Chondrocyte (in vitro differentiated cells): ENCODE results near the gene GPT2. TPM values are rescaled to one million over a fixed set of nuclear protein-coding genes. Genes with fewer than 3 reads are reported as not detected.

Experiments
- DNase-seq: peaks from one replicate; pipeline ENCODE4 v3.0.0; 2021; ENCODE audit warnings: mixed read lengths, low spot score
- H3K27ac Mint-ChIP-seq: one replicate; pipeline ENCODE4 v1.8.0; 2021; ENCODE audit warnings: mild to moderate bottlenecking, moderate library complexity, mixed read lengths; ENCODE audit not compliant: unreplicated experiment
- H3K27me3 Mint-ChIP-seq: 2 replicates; pipeline ENCODE4 v1.8.0; 2021; ENCODE audit warnings: low read depth, mixed read lengths
- H3K36me3 Mint-ChIP-seq: 2 replicates; pipeline ENCODE4 v1.8.0; 2021; ENCODE audit warnings: low read depth, mixed read lengths
- H3K4me1 Mint-ChIP-seq: 2 replicates; pipeline ENCODE4 v1.8.0; 2021; ENCODE audit warnings: low read depth, mild to moderate bottlenecking, mixed read lengths
- H3K4me3 Mint-ChIP-seq: one replicate; pipeline ENCODE4 v1.8.0; 2021; ENCODE audit warnings: mild to moderate bottlenecking, moderate library complexity, mixed read lengths; ENCODE audit not compliant: unreplicated experiment
- H3K9me3 Mint-ChIP-seq: 2 replicates; pipeline ENCODE4 v1.8.0; 2021; ENCODE audit warnings: low read depth, mixed read lengths
- CTCF ChIP-seq: fragments of 200-600 bp; sonication (generic); IDR thresholded peaks from 2 replicates; pipeline ENCODE4 v1.5.0; 2021; ENCODE audit warnings: antibody characterized with exemption, mild to moderate bottlenecking, moderate library complexity
- total RNA-seq: library from RNA; stranded (reverse); gene quantifications from 3 replicates; pipeline ENCODE4 v1.2.1, GENCODE V29; 2021

Gene GPT2
- total RNA-seq, 1 donor from 2014 or later, result 59.6 TPM

GRCh38 chr16:46922239-46922638, 38.1 kb downstream of the GPT2 start:
- no peaks in the 10 kb centered on the region for H3K27me3 Mint-ChIP-seq
- no peak for DNase-seq
- TF ChIP-seq CTCF, result no peak
- H3K9me3 Mint-ChIP-seq, result no peaks in the 10 kb centered on the region
- no peaks in the 10 kb centered on the region for H3K4me1 Mint-ChIP-seq
- no peak overlapping the region for H3K27ac Mint-ChIP-seq
- H3K4me3 Mint-ChIP-seq, result no peak overlapping the region
- peaks cover 35% of the 10 kb centered on the region for H3K36me3 Mint-ChIP-seq

GRCh38 chr16:46923513-46924295, 39.5 kb downstream of the GPT2 start:
- no peak overlapping the region for H3K4me3 Mint-ChIP-seq
- H3K27ac Mint-ChIP-seq, result no peak overlapping the region
- TF ChIP-seq CTCF, result no peak
- H3K4me1 Mint-ChIP-seq, result no peaks in the 10 kb centered on the region
- H3K36me3 Mint-ChIP-seq, result peaks cover 37% of the 10 kb centered on the region
- H3K27me3 Mint-ChIP-seq, result no peaks in the 10 kb centered on the region
- no peaks in the 10 kb centered on the region for H3K9me3 Mint-ChIP-seq
- DNase-seq, result no peak

- Mint-ChIP-seq H3K27ac (no peak overlapping the region), H3K36me3 (peaks cover 40% of the 10 kb centered on the region), H3K27me3 (no peaks in the 10 kb centered on the region), H3K4me3 (no peak overlapping the region), H3K9me3 (no peaks in the 10 kb centered on the region), H3K4me1 (no peaks in the 10 kb centered on the region)
- TF ChIP-seq CTCF, result no peak
- no peak for DNase-seq
Measured at GRCh38 chr16:46924402-46924801, 40.2 kb downstream of the GPT2 start.

- H3K36me3 Mint-ChIP-seq, result peaks cover 41% of the 10 kb centered on the region
- no peaks in the 10 kb centered on the region for H3K27me3 Mint-ChIP-seq
- no peak for DNase-seq
- no peak for TF ChIP-seq CTCF
- H3K27ac Mint-ChIP-seq, result no peak overlapping the region
- no peaks in the 10 kb centered on the region for H3K9me3 Mint-ChIP-seq
- H3K4me1 Mint-ChIP-seq, result no peaks in the 10 kb centered on the region
- H3K4me3 Mint-ChIP-seq, result no peak overlapping the region
Measured at GRCh38 chr16:46926470-46927225, 42.5 kb downstream of the GPT2 start.

GRCh38 chr16:46927273-46927672, 43.1 kb downstream of the GPT2 start:
- Mint-ChIP-seq H3K36me3 (peaks cover 37% of the 10 kb centered on the region), H3K4me1 (no peaks in the 10 kb centered on the region), H3K27me3 (no peaks in the 10 kb centered on the region), H3K4me3 (no peak overlapping the region), H3K9me3 (no peaks in the 10 kb centered on the region), H3K27ac (no peak overlapping the region)
- no peak for DNase-seq
- TF ChIP-seq CTCF, result no peak
